Cardiac muscle cell (in vitro differentiated cells and primary cell): ENCODE results near the gene TIAM2. TPM values are rescaled to one million over a fixed set of nuclear protein-coding genes. Genes with fewer than 3 reads are reported as not detected.

Experiments used
- DNase-seq, 2 donors: peaks; one replicate each; pipeline versions ENCODE4 v3.0.0 to v3.0.0-alpha.2; 2010 to 2017; ENCODE audit warnings: low read depth in 1 of 2, low spot score in 1 of 2
- H3K27ac ChIP-seq: fragments of 200-600 bp; sonication (generic); 2 replicates; pipeline ENCODE4 v1.5.1; 2016
- H3K27me3 ChIP-seq: fragments of 200-600 bp; sonication (generic); 2 replicates; pipeline ENCODE4 v1.6.0; 2016; ENCODE audit warnings: control low read depth
- H3K36me3 ChIP-seq: fragments of 200-600 bp; sonication (generic); 2 replicates; pipeline ENCODE4 v1.5.1; 2016; ENCODE audit warnings: control low read depth
- H3K4me1 ChIP-seq: fragments of 200-600 bp; sonication (generic); 2 replicates; pipeline ENCODE4 v1.8.1; 2017; ENCODE audit warnings: low read depth, mild to moderate bottlenecking, mixed run types
- H3K4me3 ChIP-seq: fragments of 200-600 bp; sonication (generic); 2 replicates; pipeline ENCODE4 v1.5.1; 2016; ENCODE audit warnings: mild to moderate bottlenecking
- H3K9me3 ChIP-seq: fragments of 200-600 bp; sonication (generic); 2 replicates; pipeline ENCODE4 v1.5.1; 2017; ENCODE audit warnings: low read depth, mild to moderate bottlenecking, control low read depth
- polyA plus RNA-seq: library from polyadenylated mRNA; unstranded; fragments of >200 nt; fragmentation: Nextera tagmentation; extraction: Ambion mirVana; gene quantifications from 2 replicates; pipeline ENCODE4 v1.2.1, GENCODE V29; 2016
- total RNA-seq: library from RNA; depleted of rRNA; stranded (reverse); fragments of >200 nt; gene quantifications from 2 replicates; pipeline ENCODE4 v1.2.3, GENCODE V29; 2016
- TF ChIP-seq, protein P1 (sequence below): IDR thresholded peaks from 2 replicates; pipeline ENCODE4 v1.5.1; 2012; ENCODE audit warnings: low read depth, mild to moderate bottlenecking, low read length

TIAM2 gene
- total and polyA plus RNA-seq, 2 experiments from 2014 or later: 3.9 to 12.4 TPM

DNA sequence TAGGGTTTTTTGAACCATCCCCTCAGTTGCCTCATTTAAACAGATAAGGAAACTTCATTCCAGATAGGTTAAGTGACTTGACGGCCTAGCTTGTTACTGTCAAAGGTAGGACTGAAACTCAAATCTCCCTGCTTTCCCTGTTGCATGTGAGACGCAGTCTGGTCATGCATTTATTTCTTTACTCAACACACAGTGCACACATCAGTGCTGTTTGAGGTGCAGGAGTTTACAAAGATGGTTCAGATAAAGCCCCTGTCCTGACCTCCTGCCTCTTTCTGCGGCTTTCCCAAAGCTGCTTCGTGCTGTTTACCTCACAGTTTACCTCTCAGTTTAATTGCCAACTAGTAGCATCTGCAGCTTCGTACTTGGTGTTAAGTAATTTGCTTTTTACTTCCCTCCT, 26.6 kb downstream of the TIAM2 start:
- no peak overlapping the region for H3K27ac ChIP-seq
- H3K9me3 ChIP-seq: no peaks in the 10 kb centered on the region
- H3K4me3 ChIP-seq: no peak overlapping the region
- TF ChIP-seq, protein P1, sequence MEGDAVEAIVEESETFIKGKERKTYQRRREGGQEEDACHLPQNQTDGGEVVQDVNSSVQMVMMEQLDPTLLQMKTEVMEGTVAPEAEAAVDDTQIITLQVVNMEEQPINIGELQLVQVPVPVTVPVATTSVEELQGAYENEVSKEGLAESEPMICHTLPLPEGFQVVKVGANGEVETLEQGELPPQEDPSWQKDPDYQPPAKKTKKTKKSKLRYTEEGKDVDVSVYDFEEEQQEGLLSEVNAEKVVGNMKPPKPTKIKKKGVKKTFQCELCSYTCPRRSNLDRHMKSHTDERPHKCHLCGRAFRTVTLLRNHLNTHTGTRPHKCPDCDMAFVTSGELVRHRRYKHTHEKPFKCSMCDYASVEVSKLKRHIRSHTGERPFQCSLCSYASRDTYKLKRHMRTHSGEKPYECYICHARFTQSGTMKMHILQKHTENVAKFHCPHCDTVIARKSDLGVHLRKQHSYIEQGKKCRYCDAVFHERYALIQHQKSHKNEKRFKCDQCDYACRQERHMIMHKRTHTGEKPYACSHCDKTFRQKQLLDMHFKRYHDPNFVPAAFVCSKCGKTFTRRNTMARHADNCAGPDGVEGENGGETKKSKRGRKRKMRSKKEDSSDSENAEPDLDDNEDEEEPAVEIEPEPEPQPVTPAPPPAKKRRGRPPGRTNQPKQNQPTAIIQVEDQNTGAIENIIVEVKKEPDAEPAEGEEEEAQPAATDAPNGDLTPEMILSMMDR: no peak
- no peak for DNase-seq
- H3K27me3 ChIP-seq: peaks cover 6% of the 10 kb centered on the region
- no peaks in the 10 kb centered on the region for H3K36me3 ChIP-seq
- peaks cover 8% of the 10 kb centered on the region for H3K4me1 ChIP-seq

DNA sequence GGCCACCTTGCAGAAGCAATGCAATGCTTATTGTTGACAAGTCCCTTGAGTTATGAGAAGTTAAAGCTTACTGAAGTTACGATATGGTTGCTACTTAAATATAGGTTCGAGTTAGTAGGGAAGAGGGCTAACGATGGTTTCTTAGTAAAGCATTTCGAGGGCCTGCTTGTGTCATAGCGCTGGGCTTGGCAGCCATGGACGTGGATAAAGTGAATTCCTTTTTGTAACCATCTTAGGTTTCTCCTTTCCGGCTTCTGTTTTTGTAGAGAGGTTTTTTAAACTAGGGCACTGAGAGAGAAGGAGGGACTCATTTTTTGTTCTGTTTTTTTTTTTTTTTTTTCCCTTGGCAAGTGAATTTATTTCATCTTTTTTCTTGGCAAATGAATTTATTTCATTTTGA, 27.6 kb downstream of the TIAM2 start:
- DNase-seq: no peak
- Histone ChIP-seq H3K27me3 (peaks cover 3% of the 10 kb centered on the region), H3K9me3 (no peaks in the 10 kb centered on the region), H3K36me3 (no peaks in the 10 kb centered on the region), H3K27ac (no peak overlapping the region), H3K4me1 (peaks cover 8% of the 10 kb centered on the region), H3K4me3 (no peak overlapping the region)
- TF ChIP-seq, protein P1: no peak

DNA sequence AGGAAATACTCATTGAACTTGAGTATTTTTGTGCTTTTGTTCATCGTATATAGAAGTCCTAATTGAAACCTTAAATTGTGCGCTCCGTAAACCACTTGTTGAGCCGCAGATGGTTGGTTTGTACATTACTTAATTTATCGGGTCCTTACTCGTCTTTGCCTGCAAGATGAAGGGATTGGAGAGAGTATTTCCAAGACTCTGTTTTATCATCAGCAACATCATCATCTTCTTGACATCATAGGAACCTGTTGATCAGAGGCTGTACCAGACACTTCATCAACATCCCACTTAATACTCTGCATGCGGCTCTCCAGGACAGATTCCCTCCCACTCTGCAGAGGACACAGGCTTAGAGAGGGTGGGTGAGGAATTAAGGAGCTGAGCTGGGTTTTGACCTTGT, 28.6 kb downstream of the TIAM2 start:
- Histone ChIP-seq H3K27me3 (peaks cover 3% of the 10 kb centered on the region), H3K36me3 (no peaks in the 10 kb centered on the region), H3K4me1 (peaks cover 8% of the 10 kb centered on the region), H3K27ac (no peak overlapping the region), H3K4me3 (no peak overlapping the region), H3K9me3 (no peaks in the 10 kb centered on the region)
- no peak for DNase-seq
- TF ChIP-seq, protein P1: no peak

DNA sequence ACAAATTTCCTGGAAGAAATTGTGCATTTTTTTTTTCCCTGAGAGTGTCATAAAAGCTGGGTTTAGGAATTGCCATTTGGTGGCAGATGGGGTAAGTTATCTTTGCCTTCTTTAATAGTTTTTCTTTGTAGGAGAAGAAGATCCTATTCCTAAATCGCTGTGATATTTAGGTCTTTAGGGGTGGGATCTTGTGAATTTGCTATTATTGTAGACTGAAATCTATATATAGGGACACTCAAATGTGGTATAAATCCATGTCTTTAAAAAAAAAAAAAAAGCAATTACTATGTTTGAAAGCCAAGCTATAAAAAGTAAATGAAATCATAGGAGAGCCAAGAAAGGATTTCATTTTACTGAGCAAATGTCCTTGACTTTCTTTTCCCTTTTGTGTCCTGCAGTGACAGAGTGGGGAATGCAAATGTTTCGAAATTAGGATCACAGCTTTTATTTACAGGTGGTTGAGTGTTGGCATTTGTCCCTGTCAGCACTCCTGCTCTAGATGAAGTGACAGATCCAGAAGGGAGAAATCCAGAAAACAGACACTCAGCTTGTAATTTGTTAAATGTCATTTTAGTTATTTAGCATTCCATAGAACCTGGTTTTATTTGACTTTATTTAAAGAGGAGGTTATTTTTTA, 29.4 kb downstream of the TIAM2 start:
- Histone ChIP-seq H3K9me3 (no peaks in the 10 kb centered on the region), H3K27ac (no peak overlapping the region), H3K27me3 (peaks cover 3% of the 10 kb centered on the region), H3K4me1 (peaks cover 8% of the 10 kb centered on the region), H3K4me3 (no peak overlapping the region), H3K36me3 (no peaks in the 10 kb centered on the region)
- TF ChIP-seq, protein P1: no peak
- no peak for DNase-seq

DNA sequence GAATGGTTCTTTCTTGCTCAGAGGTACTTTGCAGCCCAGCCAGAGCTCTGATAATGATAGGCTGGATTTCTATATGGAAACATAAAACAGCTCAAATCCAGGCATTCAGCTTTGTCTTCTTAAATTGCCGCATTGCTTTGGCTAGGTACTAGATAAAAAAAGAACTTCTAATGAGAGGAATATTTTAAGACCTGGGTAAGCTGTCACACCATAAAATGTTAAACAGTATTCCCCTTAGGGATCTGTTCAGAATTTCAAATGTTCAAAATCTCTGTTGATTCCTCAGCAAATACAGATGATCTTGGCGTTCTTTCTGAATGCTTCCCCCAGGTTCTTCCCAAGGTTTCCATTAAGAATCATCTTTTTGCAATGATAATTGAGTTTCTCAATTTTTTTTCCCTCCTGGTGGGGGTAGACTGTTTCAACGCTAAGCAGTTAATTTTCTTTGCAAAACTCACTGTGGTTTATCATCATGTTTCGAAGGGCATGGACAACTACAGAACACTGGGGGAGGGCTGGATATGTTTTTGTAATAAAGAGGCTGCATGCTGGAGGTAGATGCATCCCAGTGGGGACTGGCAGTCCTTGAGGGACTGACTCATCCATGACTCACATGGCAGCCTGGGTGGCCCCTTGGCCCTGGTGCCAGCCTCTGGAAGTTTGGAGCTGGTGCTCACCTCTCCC, 31.0 kb downstream of the TIAM2 start:
- TF ChIP-seq, protein P1: no peak
- Histone ChIP-seq H3K27ac (no peak overlapping the region), H3K9me3 (no peaks in the 10 kb centered on the region), H3K36me3 (no peaks in the 10 kb centered on the region), H3K4me3 (no peak overlapping the region), H3K27me3 (peaks cover 8% of the 10 kb centered on the region), H3K4me1 (peaks cover 8% of the 10 kb centered on the region)
- peak in 1 of 2 donors; percentile 81 for DNase-seq
